ENCODE measurements around the gene STC2. TPM values are rescaled to one million over a fixed set of nuclear protein-coding genes. Genes with fewer than 3 reads are reported as not detected.

STC2 gene
- total RNA-seq, 1 donor from 2014 or later: 4.9 TPM

DNA sequence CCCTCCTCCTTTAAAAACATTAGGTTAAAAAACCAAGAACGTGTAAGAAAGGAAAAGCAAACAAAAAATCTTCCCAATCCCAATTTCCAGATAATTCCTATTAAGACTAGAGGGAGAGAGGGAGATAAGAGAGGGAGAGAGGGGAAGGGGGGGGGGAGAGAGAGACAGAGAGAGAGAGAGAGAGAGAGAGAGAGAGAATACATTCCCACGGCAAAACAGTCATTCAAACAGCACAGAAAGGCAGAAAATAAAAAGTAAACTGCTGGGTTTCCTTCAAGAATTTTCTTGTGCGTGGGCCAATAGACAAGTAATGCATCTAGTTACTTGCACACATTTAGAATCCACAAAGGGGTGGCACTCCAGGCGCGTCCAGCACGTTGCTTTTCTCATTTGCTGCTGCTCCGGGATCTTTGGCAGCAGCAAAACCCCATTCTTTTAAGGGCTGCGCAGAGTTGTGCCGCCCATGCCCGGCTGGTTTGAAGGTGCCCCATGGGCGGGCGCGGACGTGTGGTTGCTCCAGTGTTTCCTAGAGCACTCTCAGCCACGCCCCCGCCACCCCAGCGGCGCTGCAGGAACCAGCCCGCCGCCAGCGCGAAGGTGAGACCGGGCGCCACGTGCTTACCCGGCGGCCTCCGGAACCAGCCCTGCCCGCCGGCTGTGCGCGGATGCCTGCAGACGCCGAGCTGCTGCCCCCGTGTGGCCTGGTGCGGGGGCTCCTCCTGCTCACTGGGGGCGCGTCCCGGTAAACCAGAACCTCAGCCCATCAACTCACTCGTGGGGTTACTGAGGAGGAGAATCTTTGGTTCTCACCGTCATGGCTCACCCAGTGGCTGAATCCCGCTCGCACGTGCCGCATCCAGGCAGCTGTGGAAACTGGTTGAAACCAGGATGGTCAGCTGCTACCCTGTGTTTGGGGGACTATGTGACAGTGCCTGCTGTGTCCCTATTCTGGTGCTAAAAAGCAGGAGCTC is 44.6 kb downstream of the STC2 start:
- Histone ChIP-seq H3K36me3 (no peaks in the 10 kb centered on the region), H3K27ac (no peak overlapping the region), H3K4me3 (no peak overlapping the region), H3K27me3 (peaks cover 55% of the 10 kb centered on the region), H3K9me3 (no peaks in the 10 kb centered on the region), H3K4me1 (peaks cover 6% of the 10 kb centered on the region)
- peak; percentile 89 for DNase-seq
- TF ChIP-seq CTCF (IDR thresholded peaks at IDR 0.05): peak; percentile 70
- intact Hi-C loops (cut with DNase I): loop anchor here (10.0 kb wide), 1 partner anchor 309 kb away; no protein-coding TSS in a partner anchor
- peak; percentile 98 for ATAC-seq

- Histone ChIP-seq H3K27me3 (peaks cover 48% of the 10 kb centered on the region), H3K36me3 (no peaks in the 10 kb centered on the region), H3K27ac (no peak overlapping the region), H3K9me3 (no peaks in the 10 kb centered on the region), H3K4me3 (no peak overlapping the region), H3K4me1 (peaks cover 6% of the 10 kb centered on the region)
- ATAC-seq (no peak), DNase-seq (no peak)
- intact Hi-C loops (cut with DNase I): loop anchor here (10.0 kb wide), 1 partner anchor 308 kb away; no protein-coding TSS in a partner anchor
- TF ChIP-seq CTCF (IDR thresholded peaks at IDR 0.05): no peak
Measured at GRCh38 chr5:173282916-173283315, 45.3 kb downstream of the STC2 start.

- no peak for TF ChIP-seq CTCF (IDR thresholded peaks at IDR 0.05)
- Histone ChIP-seq H3K4me1 (peaks cover 6% of the 10 kb centered on the region), H3K27ac (no peak overlapping the region), H3K9me3 (no peaks in the 10 kb centered on the region), H3K27me3 (peaks cover 44% of the 10 kb centered on the region), H3K36me3 (no peaks in the 10 kb centered on the region), H3K4me3 (no peak overlapping the region)
- intact Hi-C loops (cut with DNase I): loop anchor here (10.0 kb wide), 1 partner anchor 307 kb away; no protein-coding TSS in a partner anchor
- no peak for DNase-seq
- ATAC-seq: no peak
Measured at GRCh38 chr5:173281910-173282309, 46.3 kb downstream of the STC2 start.

- Histone ChIP-seq H3K27ac (no peak overlapping the region), H3K4me3 (no peak overlapping the region), H3K27me3 (peaks cover 38% of the 10 kb centered on the region), H3K36me3 (no peaks in the 10 kb centered on the region), H3K9me3 (no peaks in the 10 kb centered on the region), H3K4me1 (peaks cover 6% of the 10 kb centered on the region)
- DNase-seq: no peak
- no peak for ATAC-seq
- intact Hi-C loops (cut with DNase I): no loop called here
- TF ChIP-seq CTCF (IDR thresholded peaks at IDR 0.05): no peak
Measured at GRCh38 chr5:173279166-173279565, 49.0 kb downstream of the STC2 start.

GRCh38 chr5:173278641-173279040 is 49.6 kb downstream of the STC2 start:
- no peak overlapping the region for H3K4me3 ChIP-seq
- intact Hi-C loops (cut with DNase I): no loop called here
- ATAC-seq (no peak), DNase-seq (no peak)
- no peaks in the 10 kb centered on the region for H3K9me3 ChIP-seq
- no peak overlapping the region for H3K27ac ChIP-seq
- peaks cover 33% of the 10 kb centered on the region for H3K27me3 ChIP-seq
- peaks cover 3% of the 10 kb centered on the region for H3K4me1 ChIP-seq
- no peak for TF ChIP-seq CTCF (IDR thresholded peaks at IDR 0.05)
- H3K36me3 ChIP-seq: no peaks in the 10 kb centered on the region
